Stimulated activated CD8-positive, alpha-beta memory T cell treated with anti-CD3 and anti-CD28 coated beads, Interleukin-7, amount 100 ng/mL, for 4 hours (primary cell): ENCODE data around the gene SHB.

Experiments
- DNase-seq, 2 donors: peaks; one replicate each; pipeline ENCODE4 v3.0.0-alpha.2; 2020; ENCODE audit warnings: low read depth in 2 of 2

The SHB gene

DNA sequence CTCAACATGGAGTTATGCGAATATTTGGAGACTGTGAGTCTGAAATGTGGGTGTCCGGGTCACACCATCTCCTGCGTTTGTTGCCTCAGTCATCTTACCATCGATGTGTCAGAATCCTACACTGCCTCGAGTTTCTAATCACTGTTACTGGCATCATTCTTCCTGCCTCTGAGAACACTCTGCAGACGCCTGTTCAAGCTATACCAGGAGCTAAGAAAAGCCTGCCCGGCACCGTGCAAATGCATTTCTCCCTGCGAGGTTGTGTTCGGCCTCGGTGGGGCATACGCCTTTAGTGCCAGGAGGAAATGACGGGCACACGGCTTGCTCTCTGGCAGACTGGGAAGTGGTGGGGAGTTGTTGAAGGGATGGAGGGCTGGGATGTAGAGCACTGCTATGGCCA, 133.9 kb downstream of the SHB start:
- no peak for DNase-seq

DNA sequence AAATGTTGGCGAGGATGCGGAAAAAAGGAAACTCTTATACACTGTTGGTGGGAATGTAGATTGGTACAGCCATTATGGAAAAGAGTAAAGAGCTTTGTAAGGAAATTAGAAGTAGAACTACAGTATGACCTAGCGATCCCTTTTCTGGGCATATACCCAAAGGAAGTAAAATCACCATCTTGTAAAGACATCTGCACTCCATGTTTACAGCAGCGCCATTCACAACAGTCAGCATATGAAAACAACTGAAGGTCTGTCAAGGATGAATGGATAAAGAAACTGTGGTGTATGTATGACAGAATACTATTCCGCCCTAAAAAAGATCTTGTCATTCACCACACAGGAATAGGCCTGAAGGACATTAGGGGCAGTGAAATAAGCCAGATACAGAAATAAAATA, 137.4 kb downstream of the SHB start:
- DNase-seq, result no peak

DNA sequence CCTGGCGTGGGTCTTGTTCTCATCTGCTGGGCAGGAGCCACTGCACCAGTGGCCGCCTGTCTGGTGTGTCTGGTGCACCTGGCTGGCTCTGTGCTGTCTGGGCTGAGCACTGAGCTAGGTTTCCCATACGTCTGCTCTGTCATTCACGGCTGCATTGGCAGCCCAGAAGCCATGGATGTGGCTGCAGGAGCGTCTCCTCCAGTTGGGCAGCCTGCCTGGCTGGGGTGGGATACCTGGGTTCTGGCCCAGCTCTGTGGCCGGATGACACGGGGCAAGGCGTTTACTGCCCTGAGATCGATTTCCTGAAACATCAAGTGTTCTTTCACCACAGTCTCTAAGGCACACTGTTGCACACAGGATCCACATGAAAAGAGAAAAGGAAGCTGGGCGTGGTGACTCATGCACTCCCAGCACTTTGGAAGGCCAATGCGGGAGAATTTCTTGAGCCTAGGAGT, 139.6 kb downstream of the SHB start:
- no peak for DNase-seq

DNA sequence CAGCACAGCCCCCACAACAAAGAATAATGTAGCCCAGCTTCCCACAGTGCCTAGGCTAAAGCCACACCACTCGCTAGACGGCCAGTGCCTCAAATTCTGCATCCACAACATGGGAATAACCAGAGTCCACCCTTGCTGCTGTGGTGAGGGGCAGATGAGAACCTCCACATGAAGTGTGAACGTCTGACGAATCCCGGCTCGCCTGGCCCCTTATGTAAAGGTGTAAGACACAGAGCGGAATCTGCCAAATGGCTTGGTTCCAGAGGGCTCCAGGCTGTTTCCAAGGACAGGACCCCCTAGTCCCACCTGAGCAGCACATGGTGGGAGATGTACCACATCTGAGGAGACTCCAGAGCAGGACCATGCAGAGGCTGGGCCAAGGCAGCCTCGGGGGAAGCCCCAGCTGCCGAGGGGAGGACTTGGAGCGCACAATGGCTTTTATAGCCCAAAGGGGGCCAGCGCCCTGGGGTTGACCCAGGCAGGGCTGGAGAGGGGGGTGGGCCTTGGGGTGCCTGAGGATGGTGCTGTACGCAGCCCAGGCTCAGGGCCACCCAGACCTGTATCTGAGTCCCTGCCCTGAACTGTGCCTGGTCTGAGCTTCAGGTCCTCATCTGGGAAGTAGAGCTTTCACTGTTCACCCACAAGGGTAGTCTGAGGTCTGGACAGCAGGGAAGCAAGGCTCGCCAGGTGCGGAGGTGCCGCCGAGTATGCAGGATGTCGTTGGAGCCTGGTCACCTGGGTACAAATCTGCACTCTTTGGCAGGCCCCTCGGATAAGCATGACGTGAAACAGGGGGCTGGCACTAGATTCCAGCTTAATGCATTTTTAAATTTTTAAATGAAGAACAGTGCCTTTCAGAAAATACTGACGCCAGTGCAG, 140.2 kb downstream of the SHB start:
- DNase-seq, result no peak

DNA sequence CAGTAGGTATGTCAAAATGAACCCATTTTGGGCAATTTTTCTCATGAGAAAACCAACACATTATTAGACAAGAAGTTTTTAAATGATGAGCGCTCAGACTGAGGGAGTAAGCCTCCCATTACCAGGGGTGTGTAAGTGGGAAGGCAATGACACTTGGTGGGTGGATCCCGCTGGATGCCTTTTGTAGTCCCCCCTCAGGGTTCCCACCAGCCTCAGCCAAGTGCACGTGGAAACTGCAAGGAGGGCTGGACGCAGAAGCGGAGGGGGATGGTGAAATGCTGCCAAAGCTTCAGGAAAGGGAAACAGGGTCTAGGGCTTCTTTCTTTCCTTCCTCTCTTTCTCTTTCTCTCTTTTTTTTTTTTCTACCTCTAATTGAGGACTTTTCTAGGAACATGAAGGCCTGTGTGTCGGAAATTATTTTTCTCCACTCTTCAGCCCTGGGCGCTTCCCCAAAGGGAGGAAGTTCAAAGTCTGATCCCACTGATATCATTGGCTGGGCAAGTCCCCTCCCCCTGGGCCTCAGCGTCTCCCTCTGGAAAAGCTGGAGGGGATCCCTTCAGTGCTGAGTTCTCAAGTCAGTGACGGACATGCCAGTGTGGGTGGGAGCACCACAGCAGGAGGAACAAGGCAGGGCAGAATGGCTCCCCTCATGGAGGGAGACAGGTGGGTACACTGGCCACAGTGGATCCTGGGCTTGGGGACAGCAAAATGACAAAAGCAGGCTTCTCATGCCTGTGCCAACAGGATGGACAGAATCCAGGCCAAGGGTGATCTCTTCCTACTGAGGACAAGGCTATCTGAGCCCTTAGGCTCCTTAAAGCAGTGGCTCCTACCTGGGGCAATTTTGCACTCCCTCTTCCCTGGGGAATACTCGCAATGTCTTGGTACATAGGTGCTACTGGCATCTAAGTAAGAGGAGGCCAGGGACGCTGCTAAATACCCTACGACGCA, 141.2 kb downstream of the SHB start:
- no peak for DNase-seq

DNA sequence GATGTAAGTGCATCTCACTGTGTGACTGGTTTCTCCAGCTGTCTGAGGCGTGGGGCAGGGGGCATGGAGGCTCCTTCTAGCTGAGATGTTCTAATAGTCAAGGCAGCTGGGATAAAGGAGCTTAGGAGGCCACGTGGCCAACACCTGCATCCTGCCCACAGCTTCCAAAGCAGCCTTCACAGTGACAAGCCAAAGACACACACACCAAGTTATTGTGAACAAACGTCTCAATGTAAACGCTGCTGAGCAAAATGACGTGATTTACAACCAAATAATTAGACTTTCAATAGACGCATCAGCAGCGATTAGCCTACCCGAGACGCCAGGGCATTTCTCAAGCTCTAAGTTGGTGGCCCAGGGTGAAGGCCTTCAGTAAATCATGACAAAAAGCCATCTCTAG, 141.9 kb downstream of the SHB start:
- no peak for DNase-seq

DNA sequence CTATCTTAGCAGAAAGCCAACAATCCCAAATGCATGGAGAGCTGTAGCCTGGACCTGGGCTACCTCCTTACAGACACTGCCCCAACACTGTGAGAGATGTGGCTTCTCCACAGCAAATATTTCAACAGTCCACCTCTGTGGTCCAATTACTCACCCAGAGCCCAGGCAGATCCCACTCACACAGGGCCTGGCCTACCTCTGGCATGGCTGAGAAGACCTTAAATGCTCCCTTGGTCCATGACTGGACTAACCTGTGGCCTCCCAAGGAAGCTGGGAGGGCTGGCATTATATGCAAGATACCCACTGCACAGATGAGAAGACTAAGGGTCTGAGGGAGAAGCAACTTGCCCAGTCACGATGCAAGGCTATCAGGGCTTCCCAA, 142.3 kb downstream of the SHB start:
- no peak for DNase-seq

DNA sequence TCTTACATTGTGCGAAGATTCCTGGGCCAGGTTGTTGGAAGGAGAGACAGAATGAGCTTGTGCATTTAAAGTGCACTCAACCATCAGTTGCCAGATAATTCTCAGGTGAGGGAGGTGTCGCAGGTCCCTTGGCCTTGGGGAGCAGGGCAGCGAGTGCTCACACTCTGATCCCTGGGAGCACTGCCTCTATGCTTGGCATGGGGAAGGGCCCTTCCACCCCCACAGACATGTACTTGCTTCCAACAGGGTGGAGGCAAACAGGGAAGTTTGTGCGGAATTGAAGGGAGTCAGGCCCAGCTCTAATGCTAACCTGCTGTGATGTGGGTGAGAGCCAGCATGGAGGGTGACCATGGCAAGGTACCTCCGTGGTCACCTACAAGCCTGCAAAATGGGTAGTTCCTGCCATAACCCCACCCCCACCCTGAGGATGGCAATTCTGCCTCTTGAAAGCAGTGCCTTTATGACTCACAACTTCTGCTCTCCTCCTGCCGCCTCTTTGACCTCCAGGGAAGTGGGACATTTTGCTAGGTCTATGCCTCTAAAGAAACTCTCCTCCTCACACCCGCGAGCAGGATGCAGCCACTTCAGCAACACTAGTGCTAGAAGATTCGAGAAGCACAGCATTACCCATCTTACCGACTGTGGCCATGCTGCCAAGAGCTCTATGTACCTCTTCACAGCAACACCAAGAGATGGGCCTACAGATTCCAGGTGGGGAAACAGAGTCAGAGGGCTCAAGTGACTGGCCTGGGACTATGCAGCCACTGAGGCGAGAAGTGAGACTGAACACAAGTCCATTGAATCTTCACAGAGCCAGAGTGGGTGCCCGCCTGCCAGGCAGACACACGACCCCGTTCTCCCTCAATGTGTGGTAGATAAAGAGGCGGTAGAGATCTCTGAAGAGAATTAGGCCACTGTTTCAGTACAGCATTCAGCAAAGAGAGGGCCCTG, 143.0 kb downstream of the SHB start:
- no peak for DNase-seq

DNA sequence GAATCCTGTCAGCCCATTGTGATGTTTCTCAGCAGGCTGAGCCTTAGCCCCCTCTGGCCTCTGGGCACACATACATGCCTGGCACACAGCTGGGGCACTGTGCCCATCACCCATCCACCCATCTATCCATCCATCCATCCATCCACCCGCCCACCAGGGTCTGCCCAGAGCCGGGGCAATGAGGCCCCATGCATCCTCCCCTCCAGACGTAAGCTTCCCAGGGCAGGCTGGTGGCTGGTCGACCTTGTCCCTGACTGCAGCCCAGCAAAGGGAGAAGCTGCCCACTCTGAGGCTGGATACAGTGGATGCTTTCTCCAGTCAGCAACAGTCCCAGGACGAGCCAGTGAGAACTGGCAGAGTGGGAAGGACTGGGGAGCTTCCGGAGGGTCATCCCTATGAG, 144.0 kb downstream of the SHB start:
- DNase-seq, result no peak

DNA sequence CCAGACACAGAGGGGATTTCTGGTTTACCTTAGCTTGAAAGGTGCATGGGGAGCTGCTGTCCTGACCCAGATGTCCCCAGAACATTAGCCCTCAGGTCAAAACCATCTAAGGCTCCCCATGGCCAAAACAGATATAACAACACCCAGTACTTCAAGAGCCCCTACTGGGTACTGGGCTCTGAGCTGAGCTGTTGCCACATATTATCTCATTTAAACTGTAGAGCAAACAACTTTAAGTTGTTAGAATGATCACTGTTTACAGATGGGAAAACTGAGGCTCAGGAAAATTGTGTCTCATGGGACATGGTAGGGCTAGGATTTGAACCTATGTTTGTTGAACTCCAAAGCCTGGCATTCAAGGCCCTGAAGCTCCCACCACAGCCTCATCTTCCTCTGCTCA, 144.5 kb downstream of the SHB start:
- no peak for DNase-seq

DNA sequence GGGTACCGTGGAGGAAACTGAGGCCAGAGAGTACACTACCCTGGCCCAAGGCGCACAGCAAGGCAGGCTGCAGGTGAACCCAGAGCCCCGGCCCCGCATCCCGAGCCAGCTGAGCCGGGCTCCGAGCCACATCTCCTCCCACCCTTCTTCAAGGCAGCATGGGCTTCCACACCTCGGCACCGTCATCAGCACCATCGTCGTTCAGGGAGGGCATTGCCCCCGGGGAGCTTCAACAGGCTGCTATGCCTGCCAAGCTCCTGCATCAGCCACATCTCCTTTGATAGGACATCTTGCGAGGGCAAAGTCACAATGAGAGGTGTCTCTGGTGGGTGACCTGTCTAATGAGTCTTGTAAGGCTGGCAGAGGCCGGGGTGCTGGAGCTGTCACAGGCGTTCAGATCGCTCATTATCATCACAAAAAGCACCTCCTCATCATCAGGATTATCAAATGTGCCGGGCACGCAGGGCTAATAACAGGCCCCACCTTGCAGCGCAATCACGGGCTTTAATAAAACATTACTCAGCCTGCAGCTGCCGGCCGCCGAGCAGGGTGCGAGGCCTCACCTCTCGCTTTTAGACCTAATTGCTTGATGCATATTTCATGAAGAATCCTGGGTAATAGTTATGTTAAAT, 145.1 kb downstream of the SHB start:
- no peak for DNase-seq

DNA sequence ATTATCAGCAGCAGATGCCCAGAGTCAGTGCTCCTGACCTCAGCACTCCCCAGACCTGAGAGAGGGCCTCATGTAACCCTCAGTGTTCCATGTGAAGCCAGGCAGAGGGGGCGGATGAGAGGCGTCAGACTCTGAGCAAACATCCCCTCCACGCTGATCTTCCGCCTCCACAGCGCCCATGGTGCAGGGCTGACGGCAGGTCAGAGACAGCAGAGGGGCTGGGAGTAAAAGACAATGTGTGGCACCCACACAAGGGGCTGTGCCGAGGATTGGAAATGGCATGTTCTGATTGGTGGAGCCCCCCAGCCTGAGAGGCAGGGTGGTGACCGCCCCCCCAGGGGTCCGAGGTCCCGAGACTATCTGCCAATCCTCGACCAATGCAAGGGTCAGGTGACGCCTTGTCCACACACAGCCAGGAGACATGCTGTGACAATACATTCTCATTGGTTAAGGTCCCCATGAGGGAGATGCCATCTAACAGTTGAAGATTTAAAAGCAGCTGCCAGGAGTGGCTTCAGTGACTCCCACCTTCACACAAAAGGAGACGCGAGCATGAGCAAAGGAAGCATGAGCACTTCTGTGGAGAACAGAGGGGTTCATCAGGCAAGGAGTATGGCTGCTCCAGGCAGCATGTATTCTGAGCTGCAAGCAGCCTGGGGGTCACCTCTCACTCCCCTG, 145.8 kb downstream of the SHB start:
- no peak for DNase-seq

DNA sequence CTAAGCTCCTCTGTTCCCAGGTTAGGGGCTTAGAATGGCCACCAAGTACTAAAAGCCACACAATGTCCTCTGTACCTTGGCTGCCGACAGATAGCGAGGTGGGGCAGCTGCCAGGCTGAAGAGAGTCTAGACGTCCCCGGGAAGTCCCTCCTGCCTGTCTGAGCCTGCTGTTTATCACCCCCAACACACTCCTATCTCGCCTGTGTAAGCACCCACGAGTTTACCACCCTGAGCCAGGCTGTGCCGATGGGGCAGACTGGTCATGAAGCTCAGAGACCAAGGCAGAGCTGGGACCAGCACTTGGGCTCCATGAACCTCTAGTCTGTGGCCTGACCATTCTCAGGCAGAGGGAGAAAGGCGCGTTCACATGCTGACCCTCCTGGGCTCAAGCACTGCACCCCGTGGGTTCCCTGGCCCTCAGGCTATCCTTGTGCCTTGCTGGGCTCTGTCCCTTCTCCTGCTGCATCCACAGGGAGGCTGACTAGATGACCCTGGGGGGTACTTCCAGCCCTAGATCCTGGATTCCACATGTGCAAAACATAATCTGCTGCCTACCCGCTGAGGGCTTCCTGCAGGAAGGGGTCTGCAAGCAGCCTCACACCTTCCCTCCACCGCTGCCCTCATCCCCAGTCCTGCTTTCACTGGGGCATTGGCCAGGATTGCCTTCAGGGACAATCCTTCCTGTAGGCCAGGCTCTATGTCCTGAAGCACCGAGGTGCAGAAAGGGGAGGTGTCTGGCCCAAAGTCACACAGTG, 146.5 kb downstream of the SHB start:
- no peak for DNase-seq

DNA sequence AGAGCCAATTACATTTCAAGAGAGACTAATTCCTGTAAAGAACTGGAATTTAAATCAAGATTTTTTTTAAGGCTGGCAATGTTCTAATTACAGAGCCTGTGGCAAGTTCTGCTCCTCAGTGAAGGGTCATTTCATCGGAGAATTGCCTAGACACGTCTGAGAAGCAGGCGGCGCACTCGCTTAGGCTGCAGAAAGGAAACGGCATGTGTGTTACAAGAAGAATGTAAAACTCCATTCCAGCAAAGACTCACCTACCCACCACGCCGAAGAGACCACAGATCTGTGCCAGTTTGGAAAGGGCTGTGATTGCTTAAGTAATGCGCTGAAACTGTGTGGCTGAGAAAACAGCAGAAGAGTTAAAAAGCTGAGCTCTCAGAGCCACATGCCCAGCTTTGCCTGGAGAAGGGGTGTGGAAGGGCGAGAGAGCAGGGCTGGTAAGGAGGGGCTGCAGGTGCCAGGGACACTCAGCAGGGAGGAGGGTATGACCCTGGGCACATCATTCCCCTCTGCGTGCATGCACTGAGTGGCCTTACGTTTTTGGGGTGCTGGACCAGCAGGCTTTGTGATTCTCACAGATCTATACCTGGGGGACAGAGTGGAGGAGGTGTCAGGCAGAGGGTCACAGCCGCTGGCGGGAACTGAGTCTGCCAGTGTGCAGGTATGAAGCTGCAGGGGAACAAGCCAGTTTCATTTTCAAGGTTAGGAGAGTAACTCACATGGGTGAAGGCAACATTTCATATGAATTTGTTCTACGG, 147.3 kb downstream of the SHB start:
- DNase-seq, result no peak

DNA sequence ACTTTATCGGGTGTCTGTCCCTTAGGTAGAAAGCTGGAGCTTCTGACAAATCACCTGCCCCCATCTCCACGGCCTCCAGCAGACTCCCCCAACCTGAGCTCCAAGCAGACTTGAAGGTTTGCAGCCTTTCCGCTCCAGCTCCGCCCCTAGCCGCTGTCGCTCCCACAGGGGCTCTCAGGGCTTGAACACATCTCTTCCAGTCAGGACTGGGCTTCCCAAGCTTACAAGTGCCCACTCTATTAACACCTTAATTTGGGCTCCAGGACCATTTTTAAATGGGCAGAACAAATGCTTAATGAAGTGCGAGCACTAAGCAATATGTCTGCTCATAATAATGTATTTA, 147.9 kb downstream of the SHB start:
- DNase-seq, result no peak

DNA sequence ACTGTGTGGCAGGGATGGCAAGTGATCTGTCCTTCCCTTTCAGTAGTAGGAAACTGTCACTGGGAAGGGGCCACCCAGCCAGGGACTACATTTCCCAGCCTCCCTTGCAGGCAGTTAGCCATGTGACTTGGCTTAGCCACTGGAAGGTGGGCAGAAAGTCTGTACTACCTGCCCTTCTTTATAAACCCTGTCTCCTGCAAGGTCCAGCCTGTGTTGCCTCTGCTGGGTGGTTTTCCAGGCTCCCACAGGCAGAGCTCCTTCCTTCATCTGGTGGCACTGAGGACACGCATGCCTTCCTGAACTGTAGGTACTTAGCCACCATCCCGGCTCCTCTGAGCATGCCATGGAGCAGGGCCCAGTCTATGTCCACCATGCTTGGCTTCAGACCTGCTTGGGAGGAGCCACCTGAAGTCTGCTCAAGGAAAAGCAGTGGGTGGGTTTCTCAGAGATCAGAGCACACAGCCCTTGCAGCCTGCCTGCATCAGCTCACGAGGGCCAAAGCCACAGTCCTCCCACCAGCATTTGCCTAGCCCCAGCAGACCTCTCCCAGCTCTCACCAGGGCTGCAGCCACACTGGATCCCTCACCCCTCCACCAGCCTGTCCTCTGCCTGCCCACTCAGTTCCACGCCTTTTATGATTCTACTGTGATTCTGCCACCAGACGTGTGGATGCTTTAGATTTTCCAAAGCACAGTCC, 148.4 kb downstream of the SHB start:
- DNase-seq, result no peak

DNA sequence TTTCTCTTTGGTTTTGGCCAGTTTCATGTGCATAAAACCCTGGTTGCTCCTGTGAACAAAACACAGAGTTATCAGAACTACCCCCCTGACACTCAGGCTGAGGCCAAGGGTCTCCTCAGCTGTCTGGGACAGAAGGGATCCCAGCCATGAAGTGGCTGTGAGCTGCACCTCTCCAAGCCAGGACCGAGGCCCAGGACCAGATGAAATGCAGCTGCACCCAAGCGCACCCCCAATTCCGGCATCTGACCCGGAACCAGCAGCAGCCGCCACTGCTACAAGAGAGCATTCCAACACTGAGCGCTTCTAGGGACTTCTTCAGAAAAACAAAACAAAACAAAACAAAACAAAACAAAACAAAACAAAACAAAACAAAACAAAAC, 149.1 kb downstream of the SHB start:
- DNase-seq, result no peak

DNA sequence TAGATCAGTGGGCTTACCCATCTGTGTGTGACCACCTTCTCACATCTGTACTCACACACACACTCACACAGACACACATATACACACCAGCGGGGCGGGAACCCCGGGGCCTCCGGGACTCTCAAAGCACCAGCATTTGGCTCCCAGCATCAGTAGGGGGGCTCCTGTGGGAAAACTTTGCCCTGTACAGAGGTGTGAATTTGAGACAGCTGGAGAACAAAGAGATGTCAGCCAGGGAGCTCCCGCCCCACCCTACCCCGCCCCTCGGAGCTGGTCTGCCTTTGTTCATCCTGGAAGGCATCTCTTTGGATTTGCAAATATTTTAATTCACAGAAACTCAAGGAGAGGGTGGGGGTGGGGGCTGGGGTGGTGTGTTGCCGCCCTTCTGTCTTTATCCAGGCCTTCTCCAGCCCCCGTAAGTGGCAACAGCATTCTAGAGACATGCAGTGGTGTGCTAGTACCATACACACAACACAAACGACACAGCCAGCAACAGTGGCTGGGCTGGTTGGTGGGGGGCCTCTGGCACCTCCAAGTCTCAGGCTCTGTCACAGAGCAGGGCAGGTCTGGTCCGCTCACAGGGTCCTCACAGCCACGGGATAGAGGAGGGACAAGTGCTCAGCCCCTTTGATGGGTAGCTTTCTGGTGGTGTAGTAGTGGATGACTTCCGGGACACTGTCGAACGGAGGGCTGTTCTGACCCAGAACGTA, 149.6 kb downstream of the SHB start:
- no peak for DNase-seq
